GM12865 (cell line): ENCODE measurements around the gene SPOCK1.

ENCODE experiments used
- DNase-seq: peaks from one replicate; pipeline ENCODE4 v3.0.0; 2010; ENCODE audit warnings: low read depth
- H3K4me3 ChIP-seq: 2 replicates; pipeline ENCODE4 v1.5.1; 2011; ENCODE audit warnings: mild to moderate bottlenecking, low read depth, low read length, control low read depth
- TF ChIP-seq, protein P1 (sequence below): IDR thresholded peaks from 2 replicates; pipeline ENCODE4 v1.5.1; 2011; ENCODE audit warnings: low read length, control low read depth, low read depth, inconsistent platforms; ENCODE audit not compliant: insufficient read depth; ENCODE audit errors: missing control alignments

SPOCK1 gene

DNA sequence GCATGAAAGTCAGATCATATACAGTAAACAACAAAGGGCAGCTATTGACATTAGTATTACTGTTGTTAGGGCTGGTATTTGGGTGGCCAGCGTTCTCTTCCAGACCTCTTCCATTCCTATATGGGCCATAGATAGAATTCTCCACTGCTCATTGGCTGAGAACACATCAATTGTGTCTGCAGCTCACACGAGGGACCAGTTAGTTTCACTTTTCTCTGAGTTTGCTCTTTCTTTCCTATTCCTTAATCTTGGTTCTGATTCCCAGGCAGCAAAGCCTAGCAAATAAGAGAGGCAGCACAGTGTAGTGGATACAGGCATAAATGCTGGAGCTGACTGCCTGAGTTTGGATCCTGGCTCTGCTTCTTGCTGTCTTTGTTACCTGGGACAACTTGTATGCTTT, 476.4 kb downstream of the SPOCK1 start:
- DNase-seq, result no peak
- H3K4me3 ChIP-seq, result no peak overlapping the region
- TF ChIP-seq, protein P1, sequence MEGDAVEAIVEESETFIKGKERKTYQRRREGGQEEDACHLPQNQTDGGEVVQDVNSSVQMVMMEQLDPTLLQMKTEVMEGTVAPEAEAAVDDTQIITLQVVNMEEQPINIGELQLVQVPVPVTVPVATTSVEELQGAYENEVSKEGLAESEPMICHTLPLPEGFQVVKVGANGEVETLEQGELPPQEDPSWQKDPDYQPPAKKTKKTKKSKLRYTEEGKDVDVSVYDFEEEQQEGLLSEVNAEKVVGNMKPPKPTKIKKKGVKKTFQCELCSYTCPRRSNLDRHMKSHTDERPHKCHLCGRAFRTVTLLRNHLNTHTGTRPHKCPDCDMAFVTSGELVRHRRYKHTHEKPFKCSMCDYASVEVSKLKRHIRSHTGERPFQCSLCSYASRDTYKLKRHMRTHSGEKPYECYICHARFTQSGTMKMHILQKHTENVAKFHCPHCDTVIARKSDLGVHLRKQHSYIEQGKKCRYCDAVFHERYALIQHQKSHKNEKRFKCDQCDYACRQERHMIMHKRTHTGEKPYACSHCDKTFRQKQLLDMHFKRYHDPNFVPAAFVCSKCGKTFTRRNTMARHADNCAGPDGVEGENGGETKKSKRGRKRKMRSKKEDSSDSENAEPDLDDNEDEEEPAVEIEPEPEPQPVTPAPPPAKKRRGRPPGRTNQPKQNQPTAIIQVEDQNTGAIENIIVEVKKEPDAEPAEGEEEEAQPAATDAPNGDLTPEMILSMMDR, result no peak

DNA sequence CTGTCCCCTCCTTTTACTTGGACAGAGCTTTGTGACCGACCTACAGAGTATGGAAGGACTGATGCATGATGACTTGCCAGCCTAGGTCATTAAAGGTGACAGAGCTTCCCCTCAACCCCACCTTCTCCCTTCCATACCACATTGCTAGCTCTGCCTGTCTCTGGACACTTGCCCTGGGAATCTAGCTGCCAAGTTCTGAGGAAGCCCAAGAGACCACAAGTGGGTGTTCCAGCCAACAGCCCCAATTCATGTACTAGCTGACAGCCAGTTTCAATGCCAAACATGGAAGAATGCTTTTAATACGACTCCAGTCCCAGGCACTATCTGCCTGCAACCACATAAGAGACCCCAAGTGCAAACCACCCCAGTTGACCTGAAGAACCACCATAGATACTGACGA, 477.1 kb downstream of the SPOCK1 start:
- DNase-seq, result no peak
- TF ChIP-seq, protein P1, result no peak
- no peak overlapping the region for H3K4me3 ChIP-seq

DNA sequence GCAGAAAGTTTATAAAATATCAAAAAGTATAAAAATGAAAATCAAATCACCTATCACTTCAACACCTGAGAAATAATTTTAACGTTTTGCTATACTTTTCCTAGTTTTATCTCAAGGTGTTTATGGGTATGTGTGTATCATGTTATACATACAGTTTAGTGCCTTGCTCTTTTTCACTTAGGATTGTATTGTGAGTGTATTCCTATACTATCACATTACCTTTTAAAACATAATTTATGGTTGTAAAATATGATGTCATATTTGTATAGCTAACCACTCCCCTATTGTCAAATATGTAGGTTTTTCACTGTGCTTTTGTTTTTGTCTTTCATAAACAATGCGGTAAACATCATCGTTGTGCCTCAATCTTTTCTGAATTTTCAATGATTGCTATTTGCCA, 479.9 kb downstream of the SPOCK1 start:
- no peak overlapping the region for H3K4me3 ChIP-seq
- DNase-seq, result no peak
- TF ChIP-seq, protein P1, result no peak

DNA sequence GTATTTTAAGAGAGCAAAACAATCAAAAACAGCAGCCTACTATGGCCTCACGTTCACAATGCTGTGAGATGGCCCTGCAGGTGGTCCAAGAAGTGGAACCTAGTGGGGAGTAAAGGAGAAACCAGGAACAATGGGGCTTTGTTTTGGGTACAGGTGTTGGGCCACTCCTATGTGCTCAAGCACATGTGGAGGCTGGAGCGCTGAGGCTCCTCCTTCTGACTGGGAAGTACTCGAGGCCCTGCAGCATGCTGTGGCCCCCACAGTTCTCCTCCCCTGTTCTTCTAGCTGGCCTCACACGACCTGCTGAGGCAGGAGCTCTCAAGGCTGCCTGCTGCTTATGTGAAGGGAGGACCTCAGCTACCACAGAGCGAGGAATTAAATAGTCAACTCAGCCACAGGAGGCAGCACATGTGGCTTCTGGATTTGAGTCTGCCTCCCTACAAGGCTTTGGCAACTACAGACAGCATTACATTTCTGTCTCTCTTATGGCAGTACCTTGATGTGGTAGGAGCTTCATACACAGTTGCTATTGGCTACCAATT, 482.3 kb downstream of the SPOCK1 start:
- DNase-seq, result no peak
- TF ChIP-seq, protein P1, result no peak
- no peak overlapping the region for H3K4me3 ChIP-seq

DNA sequence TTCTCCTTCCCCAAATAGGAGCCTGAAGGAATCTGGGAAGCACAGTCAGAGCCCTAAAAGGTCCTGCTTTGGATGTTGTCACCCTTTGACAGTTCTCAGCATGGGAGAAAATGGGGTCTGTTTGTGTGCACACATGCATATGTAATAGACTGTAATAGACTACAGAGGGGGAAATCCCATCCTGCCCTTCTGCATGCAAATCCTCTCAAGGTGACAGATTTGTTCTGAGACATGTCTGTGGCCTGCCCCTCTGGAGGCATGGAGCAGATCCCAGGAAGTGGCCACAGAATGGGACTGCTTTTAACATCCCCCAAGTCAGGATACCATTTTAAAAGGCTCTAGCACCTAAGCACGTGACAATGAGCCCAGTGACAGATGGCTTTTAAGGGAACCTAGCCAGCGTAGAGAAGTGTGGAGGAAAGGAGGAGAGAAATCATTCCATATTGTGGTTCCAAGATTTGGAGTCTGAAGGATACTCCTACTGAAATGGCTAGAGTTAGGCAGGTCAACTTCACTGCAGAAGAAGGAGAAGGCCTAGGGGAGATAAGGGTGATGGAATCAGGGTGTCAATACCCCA, 483.5 kb downstream of the SPOCK1 start:
- H3K4me3 ChIP-seq, result no peak overlapping the region
- TF ChIP-seq, protein P1, result no peak
- no peak for DNase-seq

DNA sequence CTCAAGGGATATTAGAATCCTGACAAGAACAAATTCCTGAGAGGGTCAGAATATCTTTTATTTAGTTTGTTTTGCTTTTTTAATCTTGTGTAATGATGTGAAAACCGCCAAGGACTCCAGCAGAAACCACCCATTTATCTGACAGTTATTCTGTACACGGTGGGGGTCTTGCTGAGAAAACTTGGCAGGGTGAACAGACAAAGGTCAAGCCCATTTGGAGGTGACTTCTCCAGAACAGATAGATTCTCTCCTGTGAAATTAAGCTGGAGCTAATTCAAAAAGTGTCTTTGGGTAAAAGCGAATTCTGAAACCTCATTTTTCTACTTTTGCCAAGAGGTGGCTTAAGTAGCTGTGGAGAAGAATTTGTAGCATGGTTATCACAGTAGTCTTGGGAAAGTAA, 484.4 kb downstream of the SPOCK1 start:
- TF ChIP-seq, protein P1, result no peak
- no peak for DNase-seq
- H3K4me3 ChIP-seq, result no peak overlapping the region

DNA sequence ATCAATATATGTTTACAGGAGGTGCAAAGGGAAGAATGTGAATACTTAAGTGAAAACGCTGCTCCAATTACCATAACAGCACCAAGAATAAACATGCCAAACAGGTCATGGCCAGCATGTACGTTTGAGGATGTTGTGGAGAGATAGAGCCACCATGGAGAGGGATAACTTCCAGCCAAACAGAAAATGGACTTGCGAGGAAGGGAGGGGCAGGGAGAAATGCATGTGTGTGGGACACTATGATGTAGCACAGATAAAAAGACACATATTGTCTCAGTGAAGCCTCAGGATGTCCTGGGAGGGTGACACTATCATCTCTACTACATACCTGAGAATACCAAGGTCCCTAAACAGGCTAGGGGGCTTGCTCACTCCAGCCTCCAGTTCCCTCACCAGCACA, 488.9 kb downstream of the SPOCK1 start:
- TF ChIP-seq, protein P1, result no peak
- no peak for DNase-seq
- H3K4me3 ChIP-seq, result no peak overlapping the region
